Spleen (tissue), 7 donors: ENCODE measurements around the gene FHAD1.

Source experiments
- POLR2A ChIP-seq, 3 donors: fragments of 450-650 bp; IDR thresholded peaks; one replicate each; pipeline ENCODE4 v1.5.1; 2017; ENCODE audit warnings: antibody characterized with exemption in 3 of 3, mild to moderate bottlenecking in 1 of 3
- POLR2AphosphoS5 ChIP-seq, 3 donors: sonication (generic); formaldehyde crosslinking; IDR thresholded peaks; one replicate each; pipeline ENCODE4 v1.5.1; 2017; ENCODE audit warnings: antibody characterized with exemption in 3 of 3
- TF ChIP-seq, protein P1 (sequence below), 11 experiments: fragments of 200-600 bp in 7 of 11; fragments of 450-650 bp in 4 of 11; sonication (generic) in 4 of 11; IDR thresholded peaks in 8 of 11; conservative IDR thresholded peaks in 3 of 11; 1 replicate in 7 of 11; 2 replicates in 4 of 11; pipeline versions ENCODE4 v1.4.0 to v1.8.0; 2016 to 2021; ENCODE audit warnings: antibody characterized with exemption in 11 of 11, inconsistent platforms in 4 of 11, mild to moderate bottlenecking in 1 of 11
- donor health status: DM: no; HTN: no; CAD: no; lungs with moderate emphysema.
- donor health status: DM: no; HTN: no; CAD: no.
- donor health status: DM: no; HTN: no; CAD: no.

DNA sequence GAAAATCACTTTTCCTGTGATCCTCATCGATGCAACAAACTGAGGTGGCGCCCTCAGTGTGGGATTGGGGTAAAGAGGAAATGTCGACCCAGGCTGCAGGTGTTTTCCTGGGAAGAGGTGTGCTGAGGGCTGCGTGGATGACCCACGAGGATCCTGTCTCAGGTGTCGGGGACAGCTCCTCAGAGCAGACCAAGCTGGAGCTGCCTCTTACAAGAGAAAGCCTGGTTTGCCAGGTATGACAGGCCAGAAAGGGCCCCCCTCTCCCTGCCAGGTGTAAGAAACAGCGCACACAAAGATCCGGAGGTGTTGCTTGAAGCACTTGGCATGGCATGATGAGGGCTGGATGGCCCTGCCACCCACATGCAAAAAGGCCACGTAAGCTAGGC lies 12.6 kb downstream of the FHAD1 start:
- TF ChIP-seq POLR2A (IDR thresholded peaks at IDR 0.05), result no peak
- TF ChIP-seq, protein P1, sequence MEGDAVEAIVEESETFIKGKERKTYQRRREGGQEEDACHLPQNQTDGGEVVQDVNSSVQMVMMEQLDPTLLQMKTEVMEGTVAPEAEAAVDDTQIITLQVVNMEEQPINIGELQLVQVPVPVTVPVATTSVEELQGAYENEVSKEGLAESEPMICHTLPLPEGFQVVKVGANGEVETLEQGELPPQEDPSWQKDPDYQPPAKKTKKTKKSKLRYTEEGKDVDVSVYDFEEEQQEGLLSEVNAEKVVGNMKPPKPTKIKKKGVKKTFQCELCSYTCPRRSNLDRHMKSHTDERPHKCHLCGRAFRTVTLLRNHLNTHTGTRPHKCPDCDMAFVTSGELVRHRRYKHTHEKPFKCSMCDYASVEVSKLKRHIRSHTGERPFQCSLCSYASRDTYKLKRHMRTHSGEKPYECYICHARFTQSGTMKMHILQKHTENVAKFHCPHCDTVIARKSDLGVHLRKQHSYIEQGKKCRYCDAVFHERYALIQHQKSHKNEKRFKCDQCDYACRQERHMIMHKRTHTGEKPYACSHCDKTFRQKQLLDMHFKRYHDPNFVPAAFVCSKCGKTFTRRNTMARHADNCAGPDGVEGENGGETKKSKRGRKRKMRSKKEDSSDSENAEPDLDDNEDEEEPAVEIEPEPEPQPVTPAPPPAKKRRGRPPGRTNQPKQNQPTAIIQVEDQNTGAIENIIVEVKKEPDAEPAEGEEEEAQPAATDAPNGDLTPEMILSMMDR (IDR thresholded peaks at IDR 0.05 in 8 of 11, conservative IDR thresholded peaks at IDR 0.05 in 3 of 11), result no peak
- no peak for TF ChIP-seq POLR2AphosphoS5 (IDR thresholded peaks at IDR 0.05)
